Liver (tissue), 9 donors: ENCODE measurements around the gene CLEC10A. TPM values are rescaled to one million over a fixed set of nuclear protein-coding genes. Genes with fewer than 3 reads are reported as not detected.

Experiments
- DNase-seq: peaks from one replicate; pipeline ENCODE4 v3.0.0-alpha.2; 2017; ENCODE audit warnings: low spot score
- H3K27ac ChIP-seq, 2 donors: one replicate each; pipeline ENCODE4 v1.7.0; 2013; ENCODE audit warnings: inconsistent platforms in 2 of 2, low read length in 2 of 2, control low read depth in 1 of 2, low read depth in 1 of 2, mild to moderate bottlenecking in 1 of 2
- H3K27me3 ChIP-seq, 4 donors: one replicate each; pipeline versions ENCODE4 v1.6.1 to v1.7.0; 2013; ENCODE audit warnings: low read length in 3 of 4, inconsistent platforms in 1 of 4, mild to moderate bottlenecking in 1 of 4, moderate library complexity in 1 of 4; ENCODE audit not compliant: control insufficient read depth in 4 of 4, insufficient read depth in 4 of 4
- H3K36me3 ChIP-seq, 4 donors: one replicate each; pipeline versions ENCODE4 v1.6.1 to v1.7.0; 2013; ENCODE audit warnings: low read length in 3 of 4, mild to moderate bottlenecking in 3 of 4, low read depth in 1 of 4, moderate library complexity in 1 of 4; ENCODE audit not compliant: control insufficient read depth in 4 of 4, insufficient read depth in 3 of 4
- H3K4me1 ChIP-seq, 4 donors: one replicate each; pipeline versions ENCODE4 v1.6.1 to v1.7.0; 2013; ENCODE audit warnings: low read length in 3 of 4, mild to moderate bottlenecking in 3 of 4, moderate library complexity in 1 of 4; ENCODE audit not compliant: control insufficient read depth in 4 of 4, insufficient read depth in 4 of 4
- H3K4me3 ChIP-seq, 3 donors: one replicate each; pipeline versions ENCODE4 v1.6.1 to v1.7.0; 2013; ENCODE audit warnings: low read length in 3 of 3, control low read depth in 1 of 3, low read depth in 1 of 3, mild to moderate bottlenecking in 1 of 3
- H3K9ac ChIP-seq, 2 donors: one replicate each; pipeline ENCODE4 v1.7.0; 2013; ENCODE audit warnings: low read length in 2 of 2, mild to moderate bottlenecking in 2 of 2, moderate library complexity in 2 of 2, control low read depth in 1 of 2, low read depth in 1 of 2
- H3K9me3 ChIP-seq, 4 donors: one replicate each; pipeline versions ENCODE4 v1.6.1 to v1.7.0; 2013; ENCODE audit warnings: low read length in 3 of 4; ENCODE audit not compliant: control insufficient read depth in 4 of 4
- EGR1 ChIP-seq, 2 donors: IDR thresholded peaks; 2 replicates each; pipeline ENCODE4 v1.6.1; 2016 to 2018; ENCODE audit warnings: antibody characterized with exemption in 2 of 2, low read depth in 2 of 2
- FOXA1 ChIP-seq: IDR thresholded peaks from 2 replicates; pipeline ENCODE4 v1.6.1; 2016; ENCODE audit warnings: antibody characterized with exemption
- FOXA2 ChIP-seq: IDR thresholded peaks from 2 replicates; pipeline ENCODE4 v1.6.1; 2016; ENCODE audit warnings: antibody characterized with exemption
- GABPA ChIP-seq, 2 donors: IDR thresholded peaks in 1 of 2; conservative IDR thresholded peaks in 1 of 2; 2 replicates each; pipeline ENCODE4 v1.6.1; 2016; ENCODE audit warnings: antibody characterized with exemption in 2 of 2, mild to moderate bottlenecking in 1 of 2, moderate library complexity in 1 of 2
- HNF4A ChIP-seq, 2 donors: conservative IDR thresholded peaks; 2 replicates each; pipeline ENCODE4 v1.6.1; 2016; ENCODE audit warnings: antibody characterized with exemption in 2 of 2, mild to moderate bottlenecking in 2 of 2
- HNF4G ChIP-seq: IDR thresholded peaks from 2 replicates; pipeline ENCODE4 v1.6.1; 2016; ENCODE audit warnings: antibody characterized with exemption
- JUND ChIP-seq, 2 donors: IDR thresholded peaks; 2 replicates each; pipeline ENCODE4 v1.6.1; 2016; ENCODE audit warnings: antibody characterized with exemption in 2 of 2
- NR2F2 ChIP-seq: IDR thresholded peaks from 2 replicates; pipeline ENCODE4 v1.6.1; 2016; ENCODE audit warnings: antibody characterized with exemption
- RAD21 ChIP-seq, 2 donors: IDR thresholded peaks; 2 replicates each; pipeline ENCODE4 v1.6.1; 2016; ENCODE audit warnings: antibody characterized with exemption in 2 of 2, mild to moderate bottlenecking in 2 of 2
- RXRA ChIP-seq, 2 donors: IDR thresholded peaks; 2 replicates each; pipeline ENCODE4 v1.6.1; 2017 to 2018; ENCODE audit warnings: antibody characterized with exemption in 2 of 2, mild to moderate bottlenecking in 1 of 2
- SP1 ChIP-seq: IDR thresholded peaks from 2 replicates; pipeline ENCODE4 v1.6.1; 2018; ENCODE audit warnings: antibody characterized with exemption, mild to moderate bottlenecking
- TAF1 ChIP-seq: conservative IDR thresholded peaks from 2 replicates; pipeline ENCODE4 v1.6.1; 2016; ENCODE audit warnings: antibody characterized with exemption, mild to moderate bottlenecking
- YY1 ChIP-seq: IDR thresholded peaks from 2 replicates; pipeline ENCODE4 v1.6.1; 2016; ENCODE audit warnings: antibody characterized with exemption, mild to moderate bottlenecking
- WGBS: extraction: QIAGEN DNeasy Blood & Tissue Kit; methylation state at CpG from one replicate; pipeline ENCODE4 v1.1.7; 2013; 5-methylcytosine and 5-hydroxymethylcytosine counted together
- polyA plus RNA-seq, 2 donors: library from polyadenylated mRNA; stranded (reverse) in 1 of 2; unstranded in 1 of 2; fragments of 200-250 nt in 1 of 2; fragments of >200 nt in 1 of 2; fragmentation: Nextera tagmentation in 1 of 2; extraction: Ambion mirVana in 1 of 2; gene quantifications; one replicate each; pipeline versions ENCODE4 v1.2.1 to v1.2.3, GENCODE V29; 2013 to 2015
- total RNA-seq, 2 donors: library from RNA; depleted of rRNA; stranded (reverse); fragments of >200 nt; gene quantifications; one replicate each; pipeline ENCODE4 v1.2.3, GENCODE V29; 2014
- TF ChIP-seq, protein P1 (sequence below): IDR thresholded peaks from 2 replicates; pipeline ENCODE4 v1.6.1; 2016; ENCODE audit warnings: antibody characterized with exemption
- TF ChIP-seq, protein P2 (sequence below): IDR thresholded peaks from 2 replicates; pipeline ENCODE4 v1.6.1; 2016; ENCODE audit warnings: antibody characterized with exemption, mild to moderate bottlenecking
- TF ChIP-seq, protein P3 (sequence below): fragments of 150-350 bp; IDR thresholded peaks from 2 replicates; pipeline ENCODE4 v1.5.1; 2017; ENCODE audit warnings: improper control_type of control experiment, low read depth, low read length; ENCODE audit not compliant: missing input control
- donor health status: healthy.
- donor health status: healthy.
- donor health status: healthy.
- donor health status: healthy.
- donor health status: healthy.

The CLEC10A gene
- total and polyA plus RNA-seq, 4 donors, result 1.4 to 4.0 (median 3.4) TPM

DNA sequence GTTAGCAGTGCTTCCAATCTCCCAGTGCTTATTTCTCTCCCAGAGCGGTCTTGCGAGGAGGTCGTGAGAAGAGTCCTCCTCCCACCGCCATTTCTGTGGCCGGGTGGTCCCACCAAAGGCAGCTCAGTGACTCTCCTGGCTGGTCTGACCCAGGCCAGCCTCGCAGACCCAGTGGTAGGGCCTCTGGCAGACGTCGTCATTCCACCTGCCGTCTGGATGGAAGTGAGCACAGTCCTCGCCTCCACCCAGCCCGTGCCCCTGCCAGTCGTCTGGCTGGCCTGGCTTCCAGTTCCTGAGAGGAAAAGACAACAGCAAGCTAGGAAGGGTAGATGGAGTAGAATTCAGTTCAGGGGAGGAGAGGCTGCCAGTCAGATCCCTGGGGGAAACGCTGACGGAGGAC is 5.1 kb downstream of the CLEC10A start:
- H3K27ac ChIP-seq, result no peak overlapping the region
- no peak overlapping the region for H3K4me3 ChIP-seq
- no peaks in the 10 kb centered on the region for H3K9me3 ChIP-seq
- WGBS, result 91% methylated on average over 14 of the region's 14 CpGs
- TF ChIP-seq YY1 (no peak), HNF4A (conservative IDR thresholded peaks at IDR 0.05) (no peak)
- no peak overlapping the region for H3K9ac ChIP-seq
- H3K4me1 ChIP-seq, result no peaks in the 10 kb centered on the region
- no peak for DNase-seq
- no peaks in the 10 kb centered on the region for H3K27me3 ChIP-seq
- peaks cover 0 to 4% (median 1%) of the 10 kb centered on the region in 4 donors for H3K36me3 ChIP-seq

GRCh38 chr17:7072406-7072805 is 7.6 kb downstream of the CLEC10A start:
- Histone ChIP-seq H3K27me3 (no peaks in the 10 kb centered on the region), H3K27ac (no peak overlapping the region), H3K36me3 (peaks cover 0 to 4% (median 1%) of the 10 kb centered on the region in 4 donors), H3K9me3 (no peaks in the 10 kb centered on the region), H3K9ac (no peak overlapping the region), H3K4me1 (peaks cover 0 to 3% (median 1%) of the 10 kb centered on the region in 4 donors), H3K4me3 (no peak overlapping the region)
- TF ChIP-seq RXRA (IDR thresholded peaks at IDR 0.05) (no peak), TAF1 (no peak), HNF4A (conservative IDR thresholded peaks at IDR 0.05) (no peak), EGR1 (IDR thresholded peaks at IDR 0.05; ENCODE audit: low read depth in 2 of 2) (no peak), JUND (IDR thresholded peaks at IDR 0.05) (no peak), YY1 (no peak), FOXA2 (no peak), SP1 (no peak)
- TF ChIP-seq, protein P1, sequence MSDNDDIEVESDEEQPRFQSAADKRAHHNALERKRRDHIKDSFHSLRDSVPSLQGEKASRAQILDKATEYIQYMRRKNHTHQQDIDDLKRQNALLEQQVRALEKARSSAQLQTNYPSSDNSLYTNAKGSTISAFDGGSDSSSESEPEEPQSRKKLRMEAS, result no peak
- TF ChIP-seq, protein P2, sequence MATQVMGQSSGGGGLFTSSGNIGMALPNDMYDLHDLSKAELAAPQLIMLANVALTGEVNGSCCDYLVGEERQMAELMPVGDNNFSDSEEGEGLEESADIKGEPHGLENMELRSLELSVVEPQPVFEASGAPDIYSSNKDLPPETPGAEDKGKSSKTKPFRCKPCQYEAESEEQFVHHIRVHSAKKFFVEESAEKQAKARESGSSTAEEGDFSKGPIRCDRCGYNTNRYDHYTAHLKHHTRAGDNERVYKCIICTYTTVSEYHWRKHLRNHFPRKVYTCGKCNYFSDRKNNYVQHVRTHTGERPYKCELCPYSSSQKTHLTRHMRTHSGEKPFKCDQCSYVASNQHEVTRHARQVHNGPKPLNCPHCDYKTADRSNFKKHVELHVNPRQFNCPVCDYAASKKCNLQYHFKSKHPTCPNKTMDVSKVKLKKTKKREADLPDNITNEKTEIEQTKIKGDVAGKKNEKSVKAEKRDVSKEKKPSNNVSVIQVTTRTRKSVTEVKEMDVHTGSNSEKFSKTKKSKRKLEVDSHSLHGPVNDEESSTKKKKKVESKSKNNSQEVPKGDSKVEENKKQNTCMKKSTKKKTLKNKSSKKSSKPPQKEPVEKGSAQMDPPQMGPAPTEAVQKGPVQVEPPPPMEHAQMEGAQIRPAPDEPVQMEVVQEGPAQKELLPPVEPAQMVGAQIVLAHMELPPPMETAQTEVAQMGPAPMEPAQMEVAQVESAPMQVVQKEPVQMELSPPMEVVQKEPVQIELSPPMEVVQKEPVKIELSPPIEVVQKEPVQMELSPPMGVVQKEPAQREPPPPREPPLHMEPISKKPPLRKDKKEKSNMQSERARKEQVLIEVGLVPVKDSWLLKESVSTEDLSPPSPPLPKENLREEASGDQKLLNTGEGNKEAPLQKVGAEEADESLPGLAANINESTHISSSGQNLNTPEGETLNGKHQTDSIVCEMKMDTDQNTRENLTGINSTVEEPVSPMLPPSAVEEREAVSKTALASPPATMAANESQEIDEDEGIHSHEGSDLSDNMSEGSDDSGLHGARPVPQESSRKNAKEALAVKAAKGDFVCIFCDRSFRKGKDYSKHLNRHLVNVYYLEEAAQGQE, result no peak
- DNase-seq, result no peak
- 93% methylated on average over 2 of the region's 2 CpGs for WGBS

DNA sequence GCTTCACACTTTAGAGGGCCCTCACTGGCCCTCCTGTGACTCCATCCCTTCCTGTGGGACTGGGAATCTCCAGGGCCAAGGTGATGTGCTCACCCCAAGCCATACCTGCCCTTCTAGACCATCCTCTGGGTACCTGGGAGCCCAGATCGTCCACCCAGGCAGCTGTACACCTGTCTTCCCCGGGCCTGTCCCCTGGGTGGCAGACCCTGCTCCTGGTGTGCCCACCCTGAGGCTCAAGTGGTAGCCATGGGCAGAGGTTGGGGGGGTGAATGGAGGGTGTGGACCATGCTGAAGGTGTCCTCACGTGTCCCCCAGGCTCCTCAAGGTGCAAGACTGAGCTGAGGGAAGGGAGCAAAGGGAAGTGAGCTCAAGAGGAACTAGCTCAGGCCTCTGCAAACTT is 9.3 kb downstream of the CLEC10A start:
- Histone ChIP-seq H3K4me3 (no peak overlapping the region), H3K4me1 (peaks cover 0 to 11% (median 1%) of the 10 kb centered on the region in 4 donors), H3K27ac (no peak overlapping the region), H3K27me3 (no peaks in the 10 kb centered on the region), H3K36me3 (peaks cover 0 to 4% (median 1%) of the 10 kb centered on the region in 4 donors), H3K9me3 (no peaks in the 10 kb centered on the region), H3K9ac (no peak overlapping the region)
- DNase-seq, result no peak
- TF ChIP-seq EGR1 (IDR thresholded peaks at IDR 0.05; ENCODE audit: low read depth in 2 of 2), result no peak
- 92% methylated on average over 3 of the region's 3 CpGs for WGBS

GRCh38 chr17:7068268-7068667 is 11.8 kb downstream of the CLEC10A start:
- H3K27ac ChIP-seq, result no peak overlapping the region
- H3K9ac ChIP-seq, result no peak overlapping the region
- H3K9me3 ChIP-seq, result no peaks in the 10 kb centered on the region
- no peaks in the 10 kb centered on the region for H3K36me3 ChIP-seq
- WGBS, result 62% methylated on average over 1 of the region's 1 CpG
- H3K4me1 ChIP-seq, result peaks cover 0 to 11% (median 1%) of the 10 kb centered on the region in 4 donors
- DNase-seq, result no peak
- H3K27me3 ChIP-seq, result no peaks in the 10 kb centered on the region
- H3K4me3 ChIP-seq, result no peak overlapping the region
- TF ChIP-seq, protein P3, sequence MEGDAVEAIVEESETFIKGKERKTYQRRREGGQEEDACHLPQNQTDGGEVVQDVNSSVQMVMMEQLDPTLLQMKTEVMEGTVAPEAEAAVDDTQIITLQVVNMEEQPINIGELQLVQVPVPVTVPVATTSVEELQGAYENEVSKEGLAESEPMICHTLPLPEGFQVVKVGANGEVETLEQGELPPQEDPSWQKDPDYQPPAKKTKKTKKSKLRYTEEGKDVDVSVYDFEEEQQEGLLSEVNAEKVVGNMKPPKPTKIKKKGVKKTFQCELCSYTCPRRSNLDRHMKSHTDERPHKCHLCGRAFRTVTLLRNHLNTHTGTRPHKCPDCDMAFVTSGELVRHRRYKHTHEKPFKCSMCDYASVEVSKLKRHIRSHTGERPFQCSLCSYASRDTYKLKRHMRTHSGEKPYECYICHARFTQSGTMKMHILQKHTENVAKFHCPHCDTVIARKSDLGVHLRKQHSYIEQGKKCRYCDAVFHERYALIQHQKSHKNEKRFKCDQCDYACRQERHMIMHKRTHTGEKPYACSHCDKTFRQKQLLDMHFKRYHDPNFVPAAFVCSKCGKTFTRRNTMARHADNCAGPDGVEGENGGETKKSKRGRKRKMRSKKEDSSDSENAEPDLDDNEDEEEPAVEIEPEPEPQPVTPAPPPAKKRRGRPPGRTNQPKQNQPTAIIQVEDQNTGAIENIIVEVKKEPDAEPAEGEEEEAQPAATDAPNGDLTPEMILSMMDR, result no peak
- TF ChIP-seq RAD21 (IDR thresholded peaks at IDR 0.05) (no peak), HNF4G (no peak), NR2F2 (no peak), GABPA (IDR thresholded peaks at IDR 0.05 in 1 of 2, conservative IDR thresholded peaks at IDR 0.05 in 1 of 2) (no peak), FOXA1 (no peak), TAF1 (no peak), EGR1 (IDR thresholded peaks at IDR 0.05; ENCODE audit: low read depth in 2 of 2) (no peak)
- TF ChIP-seq, protein P2, result no peak
